Muscle of leg (tissue), 16 donors: ENCODE data around the gene ARMC12. TPM values are rescaled to one million over a fixed set of nuclear protein-coding genes. Genes with fewer than 3 reads are reported as not detected.
A peak's percentile ranks its signal among the peaks of the same experiment; 100 is the strongest.
"Not testable (repeated sequence)": the region's sequence is repeated elsewhere in the genome, so short reads cannot be mapped to it uniquely, and the experiment has no call there.

ENCODE experiments used
- DNase-seq: peaks from one replicate; pipeline ENCODE4 v3.0.0; 2013
- H3K27ac ChIP-seq: one replicate; pipeline ENCODE4 v1.5.1; 2013; ENCODE audit warnings: mild to moderate bottlenecking, low read length, control low read depth
- H3K27me3 ChIP-seq: one replicate; pipeline ENCODE4 v1.6.1; 2013; ENCODE audit warnings: low read length; ENCODE audit not compliant: control insufficient read depth, insufficient read depth
- H3K36me3 ChIP-seq: one replicate; pipeline ENCODE4 v1.6.1; 2013; ENCODE audit warnings: low read length; ENCODE audit not compliant: control insufficient read depth, insufficient read depth
- H3K4me1 ChIP-seq: one replicate; pipeline ENCODE4 v1.6.1; 2013; ENCODE audit warnings: low read length; ENCODE audit not compliant: control insufficient read depth, insufficient read depth
- H3K4me3 ChIP-seq: one replicate; pipeline ENCODE4 v1.5.1; 2013; ENCODE audit warnings: low read length, control low read depth
- H3K9me3 ChIP-seq: replicated peaks from 2 replicates; pipeline ENCODE4 v1.6.1; 2013; ENCODE audit warnings: low read depth, low read length; ENCODE audit not compliant: control insufficient read depth
- WGBS: methylation state at CpG from one replicate; pipeline ENCODE4 v1.1.5; 2013; ENCODE audit warnings: missing lambda C conversion rate; ENCODE audit not compliant: insufficient coverage; 5-methylcytosine and 5-hydroxymethylcytosine counted together
- long read RNA-seq, 11 donors: transcript quantifications; one replicate each; lab custom pipeline, GENCODE V29; 2026
- polyA plus RNA-seq, 8 donors: library from polyadenylated mRNA; unstranded; fragments of 120-200 nt; gene quantifications; one replicate each; pipeline versions ENCODE4 v1.2.1 to v1.2.3, GENCODE V29; 2013; ENCODE audit warnings: inconsistent platforms in 1 of 8, low replicate concordance in 1 of 8; ENCODE audit not compliant: insufficient read length in 8 of 8, insufficient read depth in 1 of 8
- total RNA-seq: library from RNA; stranded (reverse); fragments of 120-200 nt; gene quantifications from one replicate; pipeline ENCODE4 v1.2.4, GENCODE V29; 2013

Gene ARMC12
- 0.62 TPM for total RNA-seq
- polyA plus RNA-seq, result 1 to 10 TPM in 2 of 8 donors, under 1 TPM in 6; 0.57 to 1.2 (median 0.83) TPM
- long read RNA-seq, donor 1, result 0 reads
- long read RNA-seq, donor 2, result 0 reads
- long read RNA-seq, donor 3, result 0 reads
- long read RNA-seq, donor 4, result 0 reads
- long read RNA-seq, donor 5, result 0 reads
- long read RNA-seq, donor 6, result 0 reads
- long read RNA-seq, donor 7, result 0 reads
- long read RNA-seq, donor 8, result 0 reads
- long read RNA-seq, donor 9, result 0 reads
- long read RNA-seq, donor 10, result 0 reads
- long read RNA-seq, donor 11, result 0 reads

GRCh38 chr6:35736982-35737412, at the start of gene ARMC12:
Gene ARMC12, plus strand, starts transcription at chr6:35737032. Its CDS starts 77 bp downstream, at chr6:35737109.
- Histone ChIP-seq H3K4me3 (no peak within 1 kb of the TSS), H3K27me3 (peaks cover 2% of the 10 kb centered on the region), H3K9me3 (no peaks in the 10 kb centered on the region), H3K36me3 (no peaks in the 10 kb centered on the region), H3K27ac (no peak within 1 kb of the TSS), H3K4me1 (peaks cover 14% of the 10 kb centered on the region)
- WGBS, result 90% methylated on average over 7 of the region's 10 CpGs
- DNase-seq, result no peak

GRCh38 chr6:35687658-35688604, 48.9 kb upstream of the ARMC12 start:
- under 1% methylated on average over 100 of the region's 100 CpGs for WGBS
- Histone ChIP-seq H3K27me3 (no peaks in the 10 kb centered on the region), H3K36me3 (no peaks in the 10 kb centered on the region), H3K4me3 (peak overlapping the region; percentile 69), H3K27ac (peak overlapping the region; percentile 57), H3K9me3 (no peaks in the 10 kb centered on the region), H3K4me1 (peaks cover 7% of the 10 kb centered on the region)
- DNase-seq, result peak; percentile 71

DNA sequence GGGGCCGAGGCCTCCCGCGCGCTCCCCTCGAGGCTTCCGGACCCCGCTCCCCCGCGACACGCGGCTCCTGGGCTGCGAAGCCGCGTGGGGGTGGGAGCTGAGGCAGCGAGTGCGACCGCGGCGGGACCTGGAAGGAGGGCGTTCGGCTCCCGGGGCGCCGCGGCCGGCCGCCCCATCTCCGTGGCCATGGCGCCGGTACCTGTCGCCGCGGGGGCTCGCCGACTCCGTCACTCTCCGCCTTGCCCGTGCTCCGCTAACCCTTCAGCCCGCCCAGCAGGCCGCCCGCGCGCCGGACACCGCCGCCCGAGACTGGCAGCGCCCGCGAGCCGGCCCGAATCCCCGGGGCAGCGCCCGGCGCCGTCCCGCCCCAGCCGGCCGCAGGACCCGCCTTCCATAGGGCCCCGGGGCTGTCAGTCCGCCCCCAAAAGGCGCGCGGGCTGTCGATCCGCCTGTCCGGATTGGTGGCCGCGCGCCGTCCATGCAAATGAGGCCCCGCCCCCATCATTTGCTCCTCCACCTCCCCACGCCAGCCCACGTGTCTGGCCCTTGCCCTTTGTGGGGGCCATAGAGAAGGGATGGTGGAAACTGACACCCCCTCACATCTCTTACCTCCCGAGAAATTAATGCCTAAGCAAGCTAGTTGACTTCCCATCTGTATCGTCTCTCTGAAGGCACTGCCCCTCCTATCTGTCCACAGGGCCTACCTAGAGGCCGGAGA, 48.1 kb upstream of the ARMC12 start, which contains the start of gene FKBP5:
Gene FKBP5, minus strand, starts transcription at position 311 of the 718 bp plus-strand sequence. CDS start 46,091 bp downstream, outside the sequence.
- H3K27ac ChIP-seq, result peak within 1 kb of the TSS; percentile 57
- H3K4me1 ChIP-seq, result peaks cover 7% of the 10 kb centered on the region
- H3K36me3 ChIP-seq, result no peaks in the 10 kb centered on the region
- WGBS, result under 1% methylated on average over 74 of the region's 80 CpGs
- DNase-seq, result peak; percentile 94
- H3K9me3 ChIP-seq, result no peaks in the 10 kb centered on the region
- H3K4me3 ChIP-seq, result peak within 1 kb of the TSS; percentile 69
- no peaks in the 10 kb centered on the region for H3K27me3 ChIP-seq

GRCh38 chr6:35690006-35690405, 46.8 kb upstream of the ARMC12 start:
- not testable (repeated sequence) for H3K4me3 ChIP-seq, H3K4me1 ChIP-seq, H3K36me3 ChIP-seq, H3K27me3 ChIP-seq, H3K9me3 ChIP-seq, DNase-seq, H3K27ac ChIP-seq
- 96% methylated on average over 10 of the region's 16 CpGs for WGBS

DNA sequence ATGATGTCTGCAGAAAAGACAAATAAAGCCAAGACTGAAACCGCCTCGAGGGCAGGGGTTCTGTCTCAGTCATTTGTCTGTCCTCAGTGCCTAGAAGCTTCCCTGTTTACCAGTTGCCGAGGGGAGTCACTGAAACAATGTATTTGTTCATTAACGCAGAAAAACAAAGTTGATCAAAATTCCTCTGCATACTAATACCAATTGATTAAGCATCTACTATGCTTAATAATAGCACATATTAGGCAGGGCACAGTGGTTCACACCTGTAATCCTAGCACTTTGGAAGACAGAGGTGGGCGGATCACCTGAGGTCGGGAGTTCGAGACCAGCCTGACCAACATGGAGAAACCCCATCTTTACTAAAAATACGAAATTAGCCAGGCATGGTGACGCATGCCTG, 46.3 kb upstream of the ARMC12 start:
- no peaks in the 10 kb centered on the region for H3K27me3 ChIP-seq
- no peak overlapping the region for H3K27ac ChIP-seq
- 92% methylated on average over 2 of the region's 9 CpGs for WGBS
- H3K4me1 ChIP-seq, result peaks cover 7% of the 10 kb centered on the region
- no peaks in the 10 kb centered on the region for H3K36me3 ChIP-seq
- H3K4me3 ChIP-seq, result no peak overlapping the region
- H3K9me3 ChIP-seq, result no peaks in the 10 kb centered on the region
- no peak for DNase-seq

DNA sequence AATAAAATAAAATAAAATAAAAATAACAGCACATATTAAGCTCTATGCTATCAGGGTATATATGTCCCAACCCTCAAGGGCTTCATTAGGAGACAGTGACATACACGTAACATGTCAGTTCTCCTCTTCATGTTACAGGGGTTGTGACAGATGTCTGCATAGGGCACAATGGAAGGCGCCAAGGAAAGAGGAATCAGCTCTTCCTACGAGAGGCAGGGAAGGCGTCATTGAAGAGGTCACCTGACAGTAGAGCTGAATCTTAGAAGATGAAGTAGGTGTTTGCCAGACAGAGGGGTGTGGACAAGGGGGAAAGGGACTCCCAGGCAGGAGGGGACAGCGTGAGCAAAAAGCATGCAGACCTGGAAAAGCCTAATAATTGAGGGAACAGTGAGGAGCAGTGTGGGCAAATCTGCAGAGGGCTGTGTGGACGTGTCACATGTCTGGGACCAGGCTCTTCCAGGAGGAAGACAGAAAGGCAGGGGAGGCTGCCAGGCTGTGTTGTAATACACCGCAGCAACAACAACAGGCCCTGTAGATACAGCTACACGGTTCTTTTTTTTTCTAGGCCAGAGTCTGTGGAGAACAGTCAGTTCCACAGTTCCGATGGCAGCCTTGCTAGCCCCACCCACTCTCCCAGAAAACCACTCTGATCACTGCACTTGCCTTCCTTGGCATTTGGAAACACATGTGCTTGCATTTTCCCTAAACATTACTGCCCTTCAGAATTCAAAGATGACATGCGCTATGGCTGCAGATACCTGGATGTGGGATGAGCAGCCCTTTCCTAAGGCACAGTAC, 45.6 kb upstream of the ARMC12 start:
- 47% methylated on average over 10 of the region's 10 CpGs for WGBS
- DNase-seq, result peak; percentile 69
- peaks cover 7% of the 10 kb centered on the region for H3K4me1 ChIP-seq

DNA sequence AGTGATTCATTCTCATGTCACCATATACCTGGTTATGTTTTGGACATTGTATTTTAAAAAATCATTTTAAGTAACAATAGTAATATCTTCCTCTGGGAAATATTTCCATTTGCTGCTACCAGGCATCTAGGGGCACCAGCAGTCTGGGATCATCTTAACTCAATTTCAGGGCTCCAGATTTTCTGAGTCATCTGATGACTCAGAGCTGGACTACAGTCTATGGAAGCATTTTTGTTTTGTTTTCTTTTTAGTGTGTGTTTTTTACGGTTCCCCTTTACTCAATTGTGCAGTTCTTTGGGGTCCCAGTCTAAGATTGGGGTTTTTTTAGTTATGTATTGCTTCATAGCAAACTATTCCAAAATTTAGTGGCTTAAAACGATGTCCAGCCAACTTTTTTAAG, 42.4 kb upstream of the ARMC12 start:
- Histone ChIP-seq H3K27ac (no peak overlapping the region), H3K4me1 (no peaks in the 10 kb centered on the region), H3K9me3 (no peaks in the 10 kb centered on the region), H3K36me3 (no peaks in the 10 kb centered on the region), H3K4me3 (no peak overlapping the region), H3K27me3 (no peaks in the 10 kb centered on the region)
- no peak for DNase-seq
- WGBS, result no CpG with 5 or more reads among the region's 2 CpGs

More for the DNA sequence above, 45.6 kb upstream of the ARMC12 start:
- H3K27me3 ChIP-seq, result no peaks in the 10 kb centered on the region
- H3K4me3 ChIP-seq, result no peak overlapping the region
- no peak overlapping the region for H3K27ac ChIP-seq
- no peaks in the 10 kb centered on the region for H3K36me3 ChIP-seq
- no peaks in the 10 kb centered on the region for H3K9me3 ChIP-seq

DNA sequence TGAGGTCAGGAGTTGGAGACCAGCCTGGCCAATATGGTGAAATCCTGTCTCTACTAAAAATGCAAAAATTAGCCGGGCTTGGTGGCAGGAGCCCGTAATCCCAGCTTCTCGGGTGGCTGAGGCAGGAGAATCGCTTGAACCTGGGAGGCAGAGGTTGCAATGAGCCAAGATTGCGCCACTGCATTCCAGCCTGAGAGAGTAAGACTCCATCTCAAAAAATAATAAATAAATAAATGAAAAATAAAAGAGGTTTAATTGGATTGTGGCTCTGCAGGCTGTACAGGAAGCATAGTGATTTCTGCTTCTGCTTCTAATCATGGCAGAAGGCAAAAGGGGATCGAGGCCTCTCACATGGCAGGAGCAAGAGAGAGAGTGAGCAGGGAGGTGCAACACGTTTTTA, 38.4 kb upstream of the ARMC12 start:
- not testable (repeated sequence) for H3K9me3 ChIP-seq, H3K27ac ChIP-seq, DNase-seq, H3K36me3 ChIP-seq, H3K4me1 ChIP-seq, H3K27me3 ChIP-seq, H3K4me3 ChIP-seq
- 56% methylated on average over 4 of the region's 7 CpGs for WGBS

DNA sequence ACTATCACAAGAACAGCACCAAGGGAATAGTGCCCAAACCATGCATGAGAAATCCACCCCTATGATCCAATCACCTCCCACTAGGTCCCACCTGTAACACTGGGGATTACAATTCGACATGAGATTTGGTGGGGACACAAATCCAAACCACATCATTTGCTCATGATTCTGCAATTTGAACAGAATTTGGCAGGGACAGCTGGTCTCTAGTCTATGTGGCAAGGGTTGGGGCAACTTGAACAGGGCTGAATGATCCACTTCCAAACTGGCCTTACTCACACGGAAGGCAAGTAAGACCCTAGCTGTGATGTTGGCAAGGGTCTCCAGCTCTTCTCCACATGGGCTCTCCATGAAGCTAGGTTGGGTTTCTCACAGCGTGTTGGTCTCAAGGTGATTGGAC, 38.0 kb upstream of the ARMC12 start:
- H3K4me1 ChIP-seq, result no peaks in the 10 kb centered on the region
- no peak overlapping the region for H3K4me3 ChIP-seq
- DNase-seq, result no peak
- peaks cover 3% of the 10 kb centered on the region for H3K9me3 ChIP-seq
- H3K36me3 ChIP-seq, result no peaks in the 10 kb centered on the region
- 60% methylated on average over 1 of the region's 3 CpGs for WGBS
- no peak overlapping the region for H3K27ac ChIP-seq
- H3K27me3 ChIP-seq, result no peaks in the 10 kb centered on the region
